ENCODE results near the gene B4GALNT3. TPM values are rescaled to one million over a fixed set of nuclear protein-coding genes. Genes with fewer than 3 reads are reported as not detected.

The B4GALNT3 gene
- total RNA-seq, 1 experiment from 2014 or later, result 23.3 TPM

DNA sequence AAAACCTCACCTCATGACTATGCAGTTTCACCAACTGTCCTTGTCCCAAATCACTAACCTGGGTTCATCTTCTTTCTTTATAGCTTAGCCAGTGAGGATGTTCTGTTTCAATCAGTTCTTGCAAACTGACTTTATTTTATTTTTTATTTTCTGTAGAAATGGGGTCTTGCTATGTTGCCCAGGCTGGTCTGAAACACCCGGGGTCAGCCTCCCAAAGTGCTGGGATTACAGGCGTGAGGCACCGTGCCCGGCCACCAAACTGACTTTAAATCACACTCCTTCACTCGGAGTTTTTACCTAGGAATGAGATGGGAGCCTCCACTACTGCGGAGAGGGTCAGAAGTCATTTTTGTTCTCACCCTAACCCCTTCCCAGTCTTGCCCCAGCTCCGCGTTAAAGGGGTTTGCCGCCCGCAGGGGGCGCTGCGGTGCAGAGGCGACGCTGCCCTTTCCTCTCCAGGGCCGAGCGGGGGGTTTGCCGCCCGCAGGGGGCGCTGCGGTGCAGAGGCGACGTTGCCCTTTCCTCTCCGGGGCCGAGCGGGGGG lies 7.0 kb upstream of the B4GALNT3 start:
- Histone ChIP-seq H4K8ac (replicated peaks; ENCODE audit: insufficient read length, low read depth, low read length) (no peak overlapping the region), H3K23me2 (ENCODE audit: insufficient read length, low read depth, low read length, poor library complexity, severe bottlenecking) (no peaks in the 10 kb centered on the region), H2BK15ac (ENCODE audit: low read depth, low read length) (no peak overlapping the region), H3K9ac (ENCODE audit: extremely low read depth, insufficient read length, low read length) (no peak overlapping the region), H3K23ac (ENCODE audit: insufficient read length, low read depth, low read length) (no peak overlapping the region), H3K14ac (ENCODE audit: insufficient read depth, low read length) (no peak overlapping the region), H3K27me3 (ENCODE audit: insufficient read depth, low read length) (no peaks in the 10 kb centered on the region), H3K27ac (ENCODE audit: insufficient read length, low read depth, low read length) (no peak overlapping the region), H3K4me1 (ENCODE audit: insufficient read depth, low read length) (no peaks in the 10 kb centered on the region), H3K79me2 (ENCODE audit: insufficient read depth, low read length) (no peaks in the 10 kb centered on the region), H2BK20ac (ENCODE audit: low read depth, low read length, poor library complexity, severe bottlenecking) (no peak overlapping the region), H3K18ac (ENCODE audit: insufficient read length, low read depth, low read length) (no peak overlapping the region), H2BK5ac (ENCODE audit: insufficient read length, low read length) (no peak overlapping the region), H3K9me3 (ENCODE audit: control insufficient read depth, low read depth, low read length) (no peaks in the 10 kb centered on the region), H3T11ph (ENCODE audit: low read length) (no peak overlapping the region), H3K56ac (ENCODE audit: insufficient read length, low read depth, low read length) (no peak overlapping the region), H4K91ac (ENCODE audit: insufficient read length, low read depth, low read length) (no peak overlapping the region), H2AFZ (ENCODE audit: low read length) (no peak overlapping the region), H2BK12ac (ENCODE audit: insufficient read length, low read depth, low read length) (no peak overlapping the region), H2BK120ac (ENCODE audit: low read depth, low read length, poor library complexity, severe bottlenecking) (no peak overlapping the region), H2AK5ac (ENCODE audit: insufficient read length, low read length) (no peak overlapping the region), H3K4me2 (ENCODE audit: insufficient read depth, insufficient read length, low read length) (no peak overlapping the region), H3K79me1 (ENCODE audit: insufficient read depth, low read depth, low read length, poor library complexity, severe bottlenecking) (no peaks in the 10 kb centered on the region), H4K20me1 (ENCODE audit: control insufficient read depth, insufficient read depth, insufficient read length) (no peaks in the 10 kb centered on the region), H3K4ac (ENCODE audit: low read depth, low read length) (no peak overlapping the region), H4K5ac (ENCODE audit: insufficient read length, low read depth, low read length) (no peak overlapping the region)
- TF ChIP-seq CTCF (conservative IDR thresholded peaks at IDR 0.05), result no peak
- Mint-ChIP-seq H3K4me3 (no peak overlapping the region; a peak in 1 of 5 replicates), H3K27me3 (ENCODE audit: low read depth) (peaks cover 14% of the 10 kb centered on the region), H3K9me3 (peaks cover 13 to 33% of the 10 kb centered on the region in 2 experiments), H3K4me1 (peaks cover 5 to 7% of the 10 kb centered on the region in 2 experiments), H3K36me3 (ENCODE audit: insufficient read depth in 1 of 3, low read depth in 3 of 3) (peaks cover 10 to 23% (median 11%) of the 10 kb centered on the region in 3 experiments), H3K27ac (no peak overlapping the region)
- DNase-seq, result peak; percentile 20
- WGBS (ENCODE audit: extremely low coverage, insufficient read length, low lambda C conversion rate), result no CpG with 5 or more reads among the region's 25 CpGs

All from H9 (cell line).